Mesenchymal stem cell (in vitro differentiated cells and primary cell): ENCODE measurements around the gene GNAT1.

Experiments
- DNase-seq: peaks from one replicate; pipeline ENCODE4 v3.0.0-alpha.2; 2013
- H2AFZ ChIP-seq: one replicate; pipeline ENCODE4 v1.6.1; 2013; ENCODE audit warnings: low read depth, mild to moderate bottlenecking, control low read depth, inconsistent platforms, low read length, moderate library complexity
- H2AK5ac ChIP-seq: 2 replicates; pipeline ENCODE4 v1.6.1; 2013; ENCODE audit warnings: low read length, moderate library complexity, mild to moderate bottlenecking, inconsistent platforms; ENCODE audit not compliant: severe bottlenecking
- H2BK120ac ChIP-seq: one replicate; pipeline ENCODE4 v1.6.1; 2013; ENCODE audit warnings: low read depth, mild to moderate bottlenecking, inconsistent platforms, low read length, moderate library complexity
- H2BK12ac ChIP-seq, 2 experiments: one replicate each; pipeline ENCODE4 v1.6.1; 2013; ENCODE audit warnings: inconsistent platforms in 2 of 2, low read length in 2 of 2, mild to moderate bottlenecking in 2 of 2, moderate library complexity in 2 of 2, control low read depth in 1 of 2
- H2BK15ac ChIP-seq: one replicate; pipeline ENCODE4 v1.6.1; 2013; ENCODE audit warnings: mild to moderate bottlenecking, low read depth, inconsistent platforms; ENCODE audit not compliant: poor library complexity, severe bottlenecking
- H2BK5ac ChIP-seq: 2 replicates; pipeline ENCODE4 v1.6.1; 2013; ENCODE audit warnings: low read depth, mild to moderate bottlenecking, low read length, control low read depth, inconsistent platforms; ENCODE audit not compliant: poor library complexity, severe bottlenecking
- H3K14ac ChIP-seq, 2 experiments: one replicate each; pipeline ENCODE4 v1.6.1; 2013; ENCODE audit warnings: inconsistent platforms in 2 of 2, low read length in 2 of 2, control low read depth in 1 of 2, mild to moderate bottlenecking in 1 of 2, moderate library complexity in 1 of 2
- H3K18ac ChIP-seq, 2 experiments: one replicate each; pipeline ENCODE4 v1.6.1; 2013; ENCODE audit warnings: inconsistent platforms in 2 of 2, low read length in 2 of 2, control low read depth in 1 of 2, low read depth in 1 of 2, mild to moderate bottlenecking in 1 of 2
- H3K23ac ChIP-seq, 2 experiments: one replicate each; pipeline ENCODE4 v1.6.1; 2013; ENCODE audit warnings: inconsistent platforms in 2 of 2, low read length in 2 of 2, mild to moderate bottlenecking in 2 of 2, moderate library complexity in 2 of 2, control low read depth in 1 of 2
- H3K27ac ChIP-seq: 2 replicates; pipeline ENCODE4 v1.5.1; 2013; ENCODE audit warnings: mild to moderate bottlenecking, moderate library complexity, low read length, control low read depth, inconsistent platforms; ENCODE audit not compliant: poor library complexity, severe bottlenecking
- H3K27me3 ChIP-seq, 2 experiments: 2 replicates each; pipeline versions ENCODE4 v1.6.1 to v1.7.0; 2013; ENCODE audit warnings: low read length in 2 of 2, mild to moderate bottlenecking in 2 of 2, moderate library complexity in 2 of 2, control low read depth in 1 of 2, inconsistent platforms in 1 of 2; ENCODE audit not compliant: control insufficient read depth in 1 of 2, insufficient read depth in 1 of 2
- H3K36me3 ChIP-seq, 2 experiments: 2 replicates each; pipeline versions ENCODE4 v1.6.1 to v1.7.0; 2013; ENCODE audit warnings: low read length in 2 of 2, control low read depth in 1 of 2, inconsistent platforms in 1 of 2, low read depth in 1 of 2, mild to moderate bottlenecking in 1 of 2; ENCODE audit not compliant: insufficient read depth in 2 of 2, control insufficient read depth in 1 of 2
- H3K4ac ChIP-seq, 2 experiments: one replicate each; pipeline ENCODE4 v1.6.1; 2013; ENCODE audit warnings: inconsistent platforms in 2 of 2, low read length in 2 of 2, mild to moderate bottlenecking in 2 of 2, moderate library complexity in 2 of 2, control low read depth in 1 of 2, low read depth in 1 of 2
- H3K4me1 ChIP-seq: 2 replicates; pipeline ENCODE4 v1.6.1; 2013; ENCODE audit warnings: low read depth, low read length, control low read depth; ENCODE audit not compliant: control insufficient read depth, insufficient read depth
- H3K4me2 ChIP-seq: 2 replicates; pipeline ENCODE4 v1.6.1; 2013; ENCODE audit warnings: low read length, mild to moderate bottlenecking, inconsistent platforms; ENCODE audit not compliant: poor library complexity, severe bottlenecking
- H3K4me3 ChIP-seq, 2 experiments: 2 replicates each; pipeline versions ENCODE4 v1.5.1 to v1.7.0; 2013; ENCODE audit warnings: low read length in 2 of 2, mild to moderate bottlenecking in 2 of 2, control low read depth in 1 of 2, low read depth in 1 of 2; ENCODE audit not compliant: insufficient read depth in 1 of 2
- H3K79me1 ChIP-seq: replicated peaks from 2 replicates; pipeline ENCODE4 v1.6.1; 2013; ENCODE audit warnings: mild to moderate bottlenecking, control low read depth, low read length, inconsistent platforms; ENCODE audit not compliant: poor library complexity, severe bottlenecking
- H3K9ac ChIP-seq: 2 replicates; pipeline ENCODE4 v1.7.0; 2013; ENCODE audit warnings: mild to moderate bottlenecking, low read length, moderate library complexity
- H3K9me3 ChIP-seq: 2 replicates; pipeline ENCODE4 v1.7.0; 2013; ENCODE audit warnings: mild to moderate bottlenecking, low read length; ENCODE audit not compliant: control insufficient read depth
- H4K8ac ChIP-seq: one replicate; pipeline ENCODE4 v1.6.1; 2013; ENCODE audit warnings: inconsistent platforms, mild to moderate bottlenecking, low read length, moderate library complexity
- H4K91ac ChIP-seq: one replicate; pipeline ENCODE4 v1.6.1; 2013; ENCODE audit warnings: mild to moderate bottlenecking, low read length, inconsistent platforms
- WGBS: methylation state at CpG from one replicate; pipeline ENCODE4 v1.1.7; 2013; ENCODE audit warnings: mixed read lengths; 5-methylcytosine and 5-hydroxymethylcytosine counted together

The GNAT1 gene

GRCh38 chr3:50193746-50194127 is 2.3 kb downstream of the GNAT1 start:
- Histone ChIP-seq H3K9me3 (no peaks in the 10 kb centered on the region), H3K4ac (no peak overlapping the region), H3K9ac (no peak overlapping the region), H3K4me3 (no peak overlapping the region), H4K8ac (no peak overlapping the region), H3K36me3 (no peaks in the 10 kb centered on the region), H2BK15ac (no peak overlapping the region), H3K27me3 (peaks cover 37 to 70% of the 10 kb centered on the region in 2 experiments), H2AK5ac (no peak overlapping the region), H3K4me1 (peaks cover 13% of the 10 kb centered on the region), H3K27ac (no peak overlapping the region), H2BK5ac (no peak overlapping the region), H2BK12ac (no peak overlapping the region), H3K23ac (no peak overlapping the region), H3K79me1 (no peaks in the 10 kb centered on the region), H2BK120ac (no peak overlapping the region), H3K18ac (no peak overlapping the region), H4K91ac (no peak overlapping the region), H3K4me2 (no peak overlapping the region), H2AFZ (no peak overlapping the region), H3K14ac (no peak overlapping the region)
- 95% methylated on average over 34 of the region's 34 CpGs for WGBS
- DNase-seq, result no peak

GRCh38 chr3:50194128-50194902 is 2.9 kb downstream of the GNAT1 start:
- Histone ChIP-seq H2BK5ac (no peak overlapping the region), H4K91ac (no peak overlapping the region), H2BK15ac (no peak overlapping the region), H3K14ac (no peak overlapping the region), H2AK5ac (no peak overlapping the region), H3K79me1 (no peaks in the 10 kb centered on the region), H3K4me1 (peaks cover 11% of the 10 kb centered on the region), H3K23ac (no peak overlapping the region), H3K9me3 (no peaks in the 10 kb centered on the region), H3K27ac (no peak overlapping the region), H4K8ac (no peak overlapping the region), H2BK120ac (no peak overlapping the region), H3K9ac (no peak overlapping the region), H3K4me2 (no peak overlapping the region), H3K4ac (no peak overlapping the region), H3K18ac (no peak overlapping the region), H3K27me3 (peaks cover 37 to 70% of the 10 kb centered on the region in 2 experiments), H2BK12ac (no peak overlapping the region), H3K36me3 (no peaks in the 10 kb centered on the region), H2AFZ (no peak overlapping the region), H3K4me3 (peak overlapping the region in 1 of 2 experiments; percentile 49)
- DNase-seq, result peak; percentile 50
- 49% methylated on average over 68 of the region's 70 CpGs for WGBS

- Histone ChIP-seq H2AK5ac (no peak overlapping the region), H3K4me3 (peak overlapping the region in 1 of 2 experiments; percentile 49), H3K9ac (no peak overlapping the region), H3K14ac (peak overlapping the region in 1 of 2 experiments; percentile 11), H3K4ac (no peak overlapping the region), H3K9me3 (no peaks in the 10 kb centered on the region), H3K79me1 (no peaks in the 10 kb centered on the region), H2AFZ (no peak overlapping the region), H3K4me2 (no peak overlapping the region), H3K23ac (no peak overlapping the region), H2BK5ac (no peak overlapping the region), H4K8ac (no peak overlapping the region), H3K27ac (no peak overlapping the region), H3K4me1 (peaks cover 11% of the 10 kb centered on the region), H2BK12ac (no peak overlapping the region), H3K27me3 (peaks cover 37 to 74% of the 10 kb centered on the region in 2 experiments), H3K18ac (no peak overlapping the region), H2BK15ac (no peak overlapping the region), H3K36me3 (no peaks in the 10 kb centered on the region), H2BK120ac (no peak overlapping the region), H4K91ac (peak overlapping the region; percentile 49)
- no peak for DNase-seq
- 60% methylated on average over 14 of the region's 14 CpGs for WGBS
Measured at GRCh38 chr3:50194903-50195500, 3.6 kb downstream of the GNAT1 start.

GRCh38 chr3:50195501-50196252 is 4.3 kb downstream of the GNAT1 start:
- Histone ChIP-seq H2AK5ac (no peak overlapping the region), H3K14ac (peak overlapping the region in 1 of 2 experiments; percentile 11), H3K27ac (no peak overlapping the region), H3K27me3 (peaks cover 37 to 74% of the 10 kb centered on the region in 2 experiments), H3K4me3 (no peak overlapping the region), H2AFZ (no peak overlapping the region), H3K23ac (no peak overlapping the region), H2BK12ac (no peak overlapping the region), H2BK5ac (no peak overlapping the region), H4K91ac (peak overlapping the region; percentile 49), H3K36me3 (no peaks in the 10 kb centered on the region), H3K18ac (no peak overlapping the region), H2BK120ac (no peak overlapping the region), H3K79me1 (no peaks in the 10 kb centered on the region), H3K4me1 (peaks cover 11% of the 10 kb centered on the region), H3K9me3 (no peaks in the 10 kb centered on the region), H3K9ac (no peak overlapping the region), H4K8ac (no peak overlapping the region), H2BK15ac (no peak overlapping the region), H3K4ac (no peak overlapping the region), H3K4me2 (no peak overlapping the region)
- 47% methylated on average over 4 of the region's 4 CpGs for WGBS
- DNase-seq, result no peak
